NCI-H2081 treated with DMSO at 0.1 percent for 48 hours (cell line): ENCODE measurements around the gene DIAPH1.
A peak's percentile ranks its signal among the peaks of the same experiment; 100 is the strongest.
"Not testable (repeated sequence)": the region's sequence is repeated elsewhere in the genome, so short reads cannot be mapped to it uniquely, and the experiment has no call there.

Experiments used
- DNase-seq: peaks from one replicate; lab custom pipeline; 2025; lab: John Stamatoyannopoulos, UW

DIAPH1 gene

DNA sequence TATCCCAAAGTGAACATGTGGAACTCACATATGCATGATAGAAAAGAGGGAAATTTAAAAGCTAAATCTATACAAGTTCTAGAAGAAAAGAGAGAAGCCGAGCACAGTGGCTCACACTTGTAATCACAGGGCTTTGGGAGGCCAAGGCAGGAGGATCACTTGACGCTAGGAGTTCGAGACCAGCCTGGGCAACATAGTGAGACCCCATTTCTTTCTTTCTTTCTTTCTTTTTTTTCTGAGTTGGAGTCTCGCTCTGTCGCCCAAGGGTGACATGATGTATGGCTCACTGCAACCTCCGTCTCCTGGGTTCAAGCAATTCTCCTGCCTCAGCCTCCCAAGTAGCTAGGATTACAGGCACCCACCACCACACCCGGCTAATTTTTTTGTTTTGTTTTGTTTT, 8.9 kb downstream of the DIAPH1 start:
- not testable (repeated sequence) for DNase-seq

DNA sequence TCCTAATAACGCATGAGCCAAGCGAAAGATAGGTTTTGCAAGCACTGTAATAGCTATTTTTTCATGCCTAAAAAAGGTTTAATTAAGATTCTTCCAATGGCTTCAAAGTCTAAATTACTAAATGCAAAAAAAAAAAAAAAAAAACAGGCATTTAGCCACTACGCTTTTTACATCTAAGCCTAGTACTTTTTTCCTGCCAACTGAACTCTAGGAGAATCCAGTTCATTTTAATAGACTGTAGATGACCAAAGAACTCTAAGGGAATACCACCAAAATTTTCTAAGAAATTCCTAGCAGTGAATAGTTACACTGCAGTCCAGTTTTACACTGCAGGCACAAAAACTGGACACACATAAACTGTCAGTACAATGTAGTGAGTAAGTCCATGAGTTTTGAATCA, 9.8 kb downstream of the DIAPH1 start:
- DNase-seq = no peak

DNA sequence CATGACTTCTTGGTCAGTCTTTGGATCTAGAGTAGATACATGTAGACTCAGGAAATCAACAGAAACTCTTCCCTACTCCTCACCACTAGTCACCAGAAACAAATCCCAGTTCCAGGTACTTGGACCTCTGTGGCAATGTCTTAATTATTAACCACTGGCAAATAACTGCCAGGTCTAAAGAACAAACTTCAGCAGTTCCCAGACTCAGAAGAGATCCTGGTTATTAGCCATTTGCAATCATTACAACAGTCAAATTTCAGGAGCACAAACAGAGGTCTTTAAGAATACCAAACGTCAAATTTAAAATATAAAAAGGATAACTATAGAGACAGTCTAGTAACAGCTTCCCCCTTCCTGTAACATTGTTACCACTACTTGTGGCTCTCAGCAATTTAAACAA, 10.2 kb downstream of the DIAPH1 start:
- no peak for DNase-seq

DNA sequence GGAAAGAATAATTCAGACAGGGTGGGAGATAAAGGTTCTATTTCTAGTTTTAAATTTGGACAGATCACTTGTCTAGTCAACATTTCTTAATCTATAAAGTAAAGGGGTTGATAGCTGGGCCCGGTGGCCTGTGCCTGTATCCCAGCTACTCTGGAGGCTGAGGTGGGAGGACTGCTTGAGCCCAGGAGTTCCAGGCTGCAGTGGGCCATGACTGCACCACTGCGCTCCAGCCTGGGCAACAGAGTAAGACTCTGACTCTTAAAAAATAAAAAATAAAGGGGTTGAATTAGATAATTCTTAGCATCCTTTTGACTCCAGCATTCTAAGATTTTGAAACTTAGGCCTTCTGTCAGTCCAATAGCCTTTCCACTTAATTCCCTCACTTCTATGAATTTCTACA, 10.8 kb downstream of the DIAPH1 start:
- no peak for DNase-seq

DNA sequence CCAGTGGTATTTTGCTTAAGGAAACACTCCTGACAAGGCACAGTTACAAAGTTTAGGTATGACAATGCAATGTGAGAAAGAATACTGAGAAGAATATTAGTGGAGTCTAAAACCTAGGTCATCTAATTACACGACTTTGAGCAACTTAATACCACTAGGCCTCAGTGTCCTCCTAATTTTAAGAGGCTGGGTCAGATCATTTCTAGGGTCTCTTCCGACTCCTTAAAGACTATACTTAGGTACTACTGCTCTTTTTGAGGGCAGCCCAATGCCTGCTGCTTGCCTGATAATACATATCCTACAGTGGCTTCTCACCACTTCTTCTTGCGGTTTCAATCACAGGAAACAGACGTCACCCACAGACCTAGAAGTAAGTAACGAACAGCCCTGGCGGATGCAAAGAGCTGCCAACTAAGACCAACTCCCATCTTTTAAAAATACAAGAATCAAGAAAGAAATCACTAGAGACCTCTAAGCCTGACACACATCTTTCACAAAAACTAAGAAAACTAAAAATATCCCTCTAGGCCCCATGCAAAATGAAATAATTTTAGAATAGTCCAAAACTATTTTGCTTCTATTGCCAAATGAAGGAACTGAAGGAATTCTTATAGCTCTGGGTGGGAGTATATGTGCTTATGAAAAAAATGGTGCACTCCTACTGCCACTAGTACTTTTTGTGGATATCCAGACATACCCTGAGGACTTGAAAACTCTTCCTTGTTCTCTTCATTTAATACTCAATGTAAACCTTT, 13.1 kb downstream of the DIAPH1 start:
- DNase-seq = no peak

DNA sequence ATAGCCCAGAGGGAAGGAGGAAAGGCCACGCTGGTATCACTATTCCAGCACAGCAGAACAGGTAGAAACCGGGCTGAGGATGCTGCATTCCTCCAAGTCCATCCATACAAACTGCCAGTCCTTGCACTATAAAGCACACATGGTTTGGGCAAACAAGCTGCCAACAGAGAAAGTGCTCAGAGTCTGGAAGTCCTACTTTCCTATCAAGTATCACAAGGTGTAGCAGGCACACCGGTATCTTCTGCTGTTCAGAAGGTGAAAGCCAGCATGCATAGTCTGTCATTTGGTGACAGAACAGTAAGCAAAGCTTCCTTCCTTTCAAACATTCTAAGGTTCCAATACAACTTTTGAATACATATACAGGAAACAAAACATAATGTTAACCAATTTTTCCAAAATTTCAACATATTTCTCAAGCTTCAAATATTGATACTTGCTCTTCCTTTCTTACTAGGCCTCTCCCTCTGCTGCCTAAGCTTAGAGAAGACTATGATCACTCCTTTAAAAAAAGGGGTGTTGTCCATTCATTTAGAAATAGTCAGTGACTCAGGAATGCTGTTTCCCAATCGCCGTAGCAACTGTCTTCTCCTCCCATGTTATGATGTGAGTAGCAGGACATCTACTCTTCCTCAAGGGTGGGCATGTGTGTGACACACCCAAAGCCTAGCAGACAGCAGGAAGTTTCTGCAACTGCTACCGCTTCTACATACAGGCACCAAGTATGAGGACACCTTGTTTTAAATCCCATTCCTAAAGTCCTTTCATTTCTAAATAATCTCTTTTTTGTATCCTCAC, 14.7 kb downstream of the DIAPH1 start:
- DNase-seq = no peak

DNA sequence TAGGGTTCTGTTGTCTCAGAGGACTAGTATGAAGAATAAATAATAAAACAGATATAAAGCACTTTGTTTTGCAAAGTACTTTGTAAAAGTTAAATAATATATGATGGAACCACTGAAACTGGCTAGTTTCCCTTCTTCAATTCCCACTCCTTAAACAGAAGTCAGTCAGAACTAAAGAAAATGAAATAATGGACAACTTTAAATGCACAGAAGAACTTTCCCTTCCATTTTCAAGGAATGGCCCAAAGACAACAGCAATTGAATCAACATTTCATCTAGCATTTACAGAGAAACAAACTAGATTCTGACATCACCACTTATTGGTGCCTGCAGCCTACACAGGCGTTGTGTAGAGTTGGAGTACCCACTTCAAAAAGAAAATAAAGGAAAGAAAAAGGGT, 16.2 kb downstream of the DIAPH1 start:
- no peak for DNase-seq

DNA sequence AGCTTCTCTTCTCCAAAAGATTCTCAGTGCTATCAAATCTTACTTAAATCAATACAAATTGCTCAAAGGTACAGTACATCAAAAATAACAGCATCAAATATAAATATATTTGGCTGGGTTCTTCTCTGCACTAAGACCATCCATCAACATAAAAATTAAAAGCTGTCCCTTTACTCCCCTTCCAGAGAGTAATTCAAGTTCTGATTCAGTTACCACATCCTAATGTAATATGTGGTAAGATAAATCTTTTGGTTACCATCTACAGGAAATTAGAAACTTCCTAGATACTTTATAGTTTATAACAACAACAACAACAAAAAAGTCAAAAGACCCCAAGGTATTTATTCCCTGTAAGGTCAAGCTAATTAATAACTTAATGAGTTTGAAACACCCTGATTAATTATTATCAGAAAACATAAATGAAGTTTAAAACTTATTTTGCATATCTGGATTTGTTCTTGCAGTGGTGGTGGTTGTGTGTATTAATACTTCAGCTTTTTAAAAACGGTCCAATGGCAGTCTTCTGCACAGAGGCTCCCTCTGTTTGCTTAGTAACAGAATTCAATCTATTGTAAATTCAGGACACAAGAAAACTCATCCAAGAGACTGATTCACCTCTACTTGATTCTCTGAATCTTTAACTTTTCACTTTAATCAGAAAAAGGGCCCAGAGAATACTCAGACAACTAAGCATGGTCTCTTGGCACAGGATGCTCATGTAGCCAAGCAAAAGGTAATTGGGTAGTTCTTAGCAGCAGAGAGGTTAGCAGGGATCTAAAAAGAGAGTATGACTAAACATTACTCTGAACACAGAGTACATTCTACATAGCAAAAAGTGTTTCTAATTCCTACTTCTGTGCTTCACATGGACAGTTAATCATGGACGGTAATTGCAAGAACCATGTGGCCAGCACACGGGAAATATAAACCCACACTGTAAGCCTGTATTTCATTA, 20.1 kb downstream of the DIAPH1 start:
- no peak for DNase-seq

DNA sequence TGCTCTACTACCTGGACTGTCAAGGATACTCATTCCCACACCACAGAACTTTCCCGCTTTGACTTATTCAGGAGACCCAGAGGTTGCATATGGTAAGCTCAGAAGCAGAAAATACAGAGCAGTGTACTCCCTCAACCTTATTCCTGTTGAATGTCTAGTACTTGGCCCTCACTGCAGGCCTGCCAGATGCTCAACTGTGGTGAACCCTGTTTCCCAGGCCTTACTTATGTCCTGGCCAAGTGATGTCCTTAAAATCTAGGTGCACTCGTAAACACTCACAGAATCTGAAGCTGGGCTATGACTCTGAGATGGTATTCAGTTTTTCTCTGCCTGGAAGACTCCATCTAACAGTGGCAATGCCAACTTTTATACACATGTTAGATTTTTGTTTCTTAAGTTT, 21.0 kb downstream of the DIAPH1 start:
- no peak for DNase-seq

DNA sequence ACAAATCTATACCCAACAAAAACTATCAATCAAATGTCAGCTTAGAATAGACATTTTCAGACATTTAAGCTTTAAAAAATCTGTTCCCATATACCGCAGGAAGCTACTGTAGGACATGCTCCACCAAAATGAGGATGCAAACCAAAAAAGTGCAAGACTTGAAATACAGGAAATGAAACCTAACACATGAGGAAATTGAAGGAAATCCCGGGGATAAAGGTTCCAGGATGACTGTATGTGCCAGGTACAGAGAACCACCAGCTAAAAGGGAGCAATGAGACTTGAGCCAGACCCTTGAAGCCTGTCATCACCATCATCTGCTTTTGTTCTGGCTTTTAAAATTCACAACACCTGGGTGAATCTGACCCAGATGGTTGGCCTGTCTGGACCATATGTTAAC, 21.4 kb downstream of the DIAPH1 start:
- no peak for DNase-seq

DNA sequence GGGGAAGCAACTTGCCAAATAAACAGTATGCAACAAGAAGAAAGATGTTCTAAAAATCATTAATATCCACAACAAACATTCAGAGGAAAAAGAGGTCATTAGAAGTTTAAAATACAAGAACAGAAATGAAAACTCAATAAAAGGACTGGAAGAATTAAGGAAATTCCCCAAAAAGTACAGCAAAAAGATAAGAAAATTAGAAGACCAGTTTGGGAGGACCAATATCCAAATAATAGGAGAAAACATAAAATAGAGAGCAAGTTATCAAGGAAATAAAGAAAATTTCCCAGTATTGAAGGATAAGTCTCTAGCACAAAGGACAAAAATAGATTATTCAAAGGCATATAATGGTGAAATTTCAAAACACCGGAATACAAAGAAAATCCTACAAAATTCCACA, 21.9 kb downstream of the DIAPH1 start:
- DNase-seq = no peak

DNA sequence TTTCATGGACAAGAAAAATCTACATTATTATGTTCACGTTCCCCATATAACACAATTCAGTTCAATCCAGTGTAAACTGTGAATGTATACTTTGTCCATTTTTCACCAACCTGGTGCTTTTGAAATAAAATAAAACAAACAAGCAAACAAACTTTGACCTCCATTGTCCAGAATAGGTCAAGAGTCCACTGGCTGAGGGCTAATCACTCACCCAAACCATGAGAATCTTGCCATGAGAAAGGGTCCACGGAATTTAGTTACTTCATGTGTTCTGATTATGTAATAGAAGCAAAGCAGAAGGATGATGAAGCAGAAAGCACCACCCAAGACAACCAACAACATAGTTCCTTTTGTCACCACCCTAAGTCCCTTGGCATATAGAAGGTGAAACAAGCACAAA, 28.7 kb downstream of the DIAPH1 start:
- DNase-seq = no peak

DNA sequence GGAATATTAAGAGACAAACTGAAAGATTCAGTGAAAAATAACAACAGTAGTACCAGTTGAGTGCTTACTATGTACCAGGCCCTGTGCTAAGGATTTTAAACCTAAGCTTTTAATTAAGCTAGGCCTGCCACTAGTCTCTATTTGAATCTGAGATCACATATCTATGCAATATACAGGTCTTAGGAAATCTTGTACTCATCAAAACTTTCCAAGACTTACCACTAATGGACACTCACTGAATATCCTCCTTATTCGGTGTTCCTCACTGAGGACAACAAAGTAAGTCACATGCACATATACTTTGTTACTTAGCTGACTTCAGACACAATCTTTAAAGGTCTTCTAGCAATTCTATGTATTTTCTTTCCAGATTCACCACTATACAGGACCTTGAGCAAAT, 32.6 kb downstream of the DIAPH1 start:
- no peak for DNase-seq

DNA sequence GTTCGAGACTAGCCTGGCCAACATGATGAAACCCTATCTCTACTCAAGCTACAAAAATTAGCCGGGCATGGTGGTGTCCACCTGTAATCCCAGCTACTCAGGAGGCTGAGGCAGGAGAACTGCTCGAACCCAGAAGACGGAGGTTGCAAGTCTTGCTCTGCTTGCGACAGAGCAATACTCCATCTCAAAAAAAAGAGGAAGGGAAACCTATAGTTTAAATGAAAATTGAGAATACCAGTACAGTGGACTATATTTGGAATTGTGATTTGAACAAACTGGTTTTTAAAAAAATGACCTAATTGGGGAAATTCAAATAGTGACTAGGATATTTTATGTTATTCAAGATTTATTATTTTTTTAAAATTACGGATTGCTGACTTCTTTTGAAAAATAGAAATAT, 33.2 kb downstream of the DIAPH1 start:
- no peak for DNase-seq

DNA sequence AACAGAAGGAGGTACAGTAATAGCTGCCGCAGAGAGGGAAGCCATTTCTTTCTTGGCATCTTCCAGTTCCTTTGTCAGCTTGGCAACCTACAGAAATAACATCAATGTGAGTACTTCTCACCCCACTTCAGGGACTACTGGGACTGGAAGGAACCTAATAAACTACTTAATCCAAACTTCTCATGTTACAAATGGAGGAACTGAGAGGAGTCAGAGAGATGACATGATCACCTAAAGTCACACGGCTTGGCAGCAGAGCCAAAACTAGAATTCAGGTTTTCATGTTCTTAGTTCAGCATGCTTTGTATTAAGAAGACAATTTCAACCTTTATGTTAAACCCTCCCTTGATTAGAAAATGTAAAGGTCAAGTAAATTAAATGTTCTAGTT, 44.7 kb downstream of the DIAPH1 start:
- no peak for DNase-seq

DNA sequence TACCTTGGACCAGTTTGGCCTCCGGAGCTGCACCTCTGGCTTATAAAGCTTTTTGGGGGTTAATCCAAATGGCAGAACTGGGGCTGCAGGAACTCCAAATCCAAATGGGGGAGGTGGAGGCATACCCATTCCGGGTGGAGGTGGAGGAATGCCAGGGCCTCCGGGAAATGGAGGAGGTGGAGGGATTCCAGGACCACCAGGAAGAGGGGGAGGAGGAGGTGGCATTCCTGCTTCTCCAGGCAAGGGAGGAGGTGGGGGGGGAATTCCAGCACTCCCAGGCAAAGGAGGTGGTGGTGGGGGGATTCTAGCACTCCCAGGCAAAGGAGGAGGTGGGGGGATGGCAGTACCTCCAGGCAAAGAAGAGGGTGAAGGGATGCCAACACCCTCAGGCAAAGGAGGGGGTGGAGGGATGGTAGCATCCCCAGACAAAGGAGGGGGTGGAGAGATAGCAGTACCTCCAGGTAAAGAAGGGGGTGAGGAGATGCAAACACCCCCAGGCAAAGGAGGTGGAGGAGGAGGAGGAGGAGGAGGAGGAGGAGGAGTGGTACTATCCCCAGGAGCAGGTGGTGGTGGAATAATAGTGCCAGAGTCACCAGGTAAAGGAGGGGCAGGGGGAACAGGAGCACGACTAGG, 45.2 kb downstream of the DIAPH1 start:
- no peak for DNase-seq

DNA sequence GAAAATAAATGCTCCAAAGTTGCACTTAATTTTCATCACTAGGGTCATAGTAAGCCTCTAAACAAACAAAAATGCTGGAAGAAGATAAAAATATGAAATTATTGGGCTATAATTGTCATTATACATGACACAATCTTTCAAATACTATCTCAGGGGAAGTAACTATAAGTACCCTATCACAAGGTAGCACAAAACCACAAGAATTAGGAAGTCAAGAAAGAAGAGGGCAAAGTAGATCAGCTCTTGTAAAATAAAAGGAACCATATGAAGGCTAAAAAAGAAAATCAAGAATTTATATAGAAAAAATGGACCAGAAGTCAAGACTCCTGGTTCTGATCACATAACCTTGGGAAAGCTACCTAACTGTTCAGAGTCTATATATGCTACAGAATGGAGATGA, 48.1 kb downstream of the DIAPH1 start:
- DNase-seq = no peak

DNA sequence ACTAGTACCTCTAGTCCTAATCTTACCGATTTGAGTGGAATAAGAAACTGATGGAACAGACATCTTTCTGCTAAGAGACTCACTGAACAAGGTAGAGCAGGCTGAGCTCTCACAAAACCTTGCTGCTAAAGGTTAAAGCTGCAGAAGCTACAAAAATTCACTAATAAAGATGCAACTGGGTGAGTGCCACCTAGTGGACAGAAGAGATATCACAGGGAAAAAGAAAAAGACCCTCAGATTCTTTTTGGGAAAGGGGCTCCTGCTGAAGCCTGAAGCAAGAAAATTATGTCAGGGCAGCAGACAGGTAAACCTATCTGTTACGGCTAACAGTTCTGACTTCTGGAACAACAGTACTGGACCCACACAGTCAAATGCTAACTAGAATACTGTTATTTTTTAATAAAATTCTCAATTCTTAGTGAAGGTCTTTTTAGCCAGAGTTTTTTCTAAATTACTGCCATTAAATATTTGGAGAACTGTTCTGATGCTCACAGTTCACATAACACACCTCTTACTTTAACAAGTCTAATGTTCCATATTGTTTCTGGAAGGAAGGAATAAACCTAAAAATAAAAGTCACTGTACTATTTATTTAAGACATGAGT, 51.2 kb downstream of the DIAPH1 start:
- DNase-seq = no peak

DNA sequence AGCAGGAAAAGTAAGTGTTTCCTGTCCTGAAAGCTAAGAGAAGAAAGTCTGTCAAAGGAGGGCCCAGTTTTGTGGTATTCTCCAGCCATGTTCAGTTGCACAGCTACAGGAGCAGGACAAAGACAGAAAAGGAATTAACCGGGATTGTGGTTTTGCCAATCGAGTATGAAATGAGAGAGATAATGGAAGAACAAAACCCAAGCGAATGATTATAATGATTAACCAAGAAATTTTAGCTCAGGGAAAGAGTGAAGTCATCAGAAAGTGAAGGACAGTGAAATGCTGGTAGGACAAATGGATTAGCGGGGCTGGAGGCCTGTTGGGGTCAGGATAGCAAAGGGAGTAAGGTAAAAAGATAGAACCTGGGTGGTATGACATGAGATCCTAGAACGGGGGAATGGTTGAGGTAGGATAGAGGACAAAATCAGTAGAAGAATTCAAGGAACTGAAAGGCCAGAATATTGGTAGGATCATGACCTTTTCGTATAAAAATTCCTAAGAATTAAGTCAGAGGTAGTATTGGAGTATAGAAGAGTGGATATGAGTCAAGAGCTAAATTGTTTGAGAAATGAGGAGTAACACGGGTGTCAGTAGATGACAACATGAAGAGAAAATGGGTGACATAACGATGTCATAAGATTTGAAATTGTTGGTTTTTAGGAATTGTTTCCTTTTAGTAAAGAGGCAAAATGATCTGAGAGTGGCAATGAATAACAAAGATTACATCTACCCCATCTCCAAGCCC, 52.8 kb downstream of the DIAPH1 start:
- no peak for DNase-seq

DNA sequence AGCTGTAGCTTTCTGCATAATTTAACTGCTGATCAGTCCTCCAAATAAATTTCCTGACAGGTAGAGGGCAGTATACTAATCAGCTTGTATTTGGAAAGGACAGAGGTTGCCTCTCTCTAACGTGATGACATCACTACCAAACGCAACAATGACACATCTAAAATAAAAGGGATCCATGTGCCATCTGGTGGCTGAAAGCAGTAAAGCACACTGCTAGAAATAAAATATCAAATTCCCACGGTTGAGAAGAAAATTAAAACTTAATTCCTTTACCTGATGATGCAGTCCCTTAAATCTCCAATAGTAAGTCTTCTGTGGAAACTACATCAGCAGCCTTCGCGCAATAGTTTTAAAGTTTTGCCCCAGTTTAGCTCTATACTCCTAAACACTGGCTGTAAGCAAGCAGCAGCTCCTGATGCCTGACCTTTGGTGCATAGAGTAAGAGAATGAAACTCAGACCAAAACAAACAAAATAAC, 54.5 kb downstream of the DIAPH1 start:
- DNase-seq = peak; percentile 68
